HG02943 (cell line): Measurements from ENCODE around the gene TRIM46.
A peak's percentile ranks its signal among the peaks of the same experiment; 100 is the strongest.
"Not testable (repeated sequence)": the region's sequence is repeated elsewhere in the genome, so short reads cannot be mapped to it uniquely, and the experiment has no call there.

Experiments
- ATAC-seq: cut with Tn5 transposase; IDR thresholded peaks from one replicate; pipeline ENCODE4 v1.9.1; 2021; ENCODE audit warnings: mild to moderate bottlenecking, low read depth, moderate library complexity; ENCODE audit not compliant: unreplicated experiment

Gene TRIM46

GRCh38 chr1:155225404-155225759 lies 51.7 kb downstream of the TRIM46 start:
- not testable (repeated sequence) for ATAC-seq

DNA sequence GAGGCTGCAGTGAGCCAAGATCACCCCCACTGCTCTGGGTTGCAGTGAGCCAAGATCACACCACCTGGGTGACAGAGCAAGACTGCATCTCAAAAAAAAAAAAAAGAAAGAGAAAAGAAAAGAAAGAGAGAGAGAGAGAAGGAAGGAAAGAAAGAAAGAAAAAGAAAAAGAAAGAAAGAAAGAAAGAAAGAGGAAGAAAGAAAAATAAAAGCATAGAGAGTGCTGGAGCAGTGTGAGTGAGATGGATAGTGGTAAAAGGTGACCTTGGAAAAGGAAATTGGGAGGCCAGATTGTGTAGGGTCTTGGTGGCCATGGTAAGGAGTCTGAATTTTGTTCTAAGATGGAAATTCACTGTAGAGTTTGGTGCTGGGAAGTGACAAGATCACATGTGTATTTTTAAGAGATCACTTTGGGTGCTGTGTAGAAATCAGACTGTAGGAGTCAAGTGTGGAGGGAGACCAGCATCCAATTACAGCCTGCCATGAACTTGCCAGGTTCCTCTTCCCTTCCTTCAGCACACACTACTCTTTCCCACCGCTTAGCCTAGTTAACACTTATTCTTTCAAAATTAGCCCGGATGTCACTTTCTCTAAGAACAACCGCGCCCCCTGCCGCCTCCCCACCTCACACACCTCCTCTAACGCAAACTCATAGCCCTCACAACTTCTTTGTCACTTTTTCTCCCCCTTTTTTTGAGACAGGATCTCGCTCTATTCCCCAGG lies 52.7 kb downstream of the TRIM46 start:
- no peak for ATAC-seq

- no peak for ATAC-seq
Observed at GRCh38 chr1:155226910-155227260, 53.2 kb downstream of the TRIM46 start.

DNA sequence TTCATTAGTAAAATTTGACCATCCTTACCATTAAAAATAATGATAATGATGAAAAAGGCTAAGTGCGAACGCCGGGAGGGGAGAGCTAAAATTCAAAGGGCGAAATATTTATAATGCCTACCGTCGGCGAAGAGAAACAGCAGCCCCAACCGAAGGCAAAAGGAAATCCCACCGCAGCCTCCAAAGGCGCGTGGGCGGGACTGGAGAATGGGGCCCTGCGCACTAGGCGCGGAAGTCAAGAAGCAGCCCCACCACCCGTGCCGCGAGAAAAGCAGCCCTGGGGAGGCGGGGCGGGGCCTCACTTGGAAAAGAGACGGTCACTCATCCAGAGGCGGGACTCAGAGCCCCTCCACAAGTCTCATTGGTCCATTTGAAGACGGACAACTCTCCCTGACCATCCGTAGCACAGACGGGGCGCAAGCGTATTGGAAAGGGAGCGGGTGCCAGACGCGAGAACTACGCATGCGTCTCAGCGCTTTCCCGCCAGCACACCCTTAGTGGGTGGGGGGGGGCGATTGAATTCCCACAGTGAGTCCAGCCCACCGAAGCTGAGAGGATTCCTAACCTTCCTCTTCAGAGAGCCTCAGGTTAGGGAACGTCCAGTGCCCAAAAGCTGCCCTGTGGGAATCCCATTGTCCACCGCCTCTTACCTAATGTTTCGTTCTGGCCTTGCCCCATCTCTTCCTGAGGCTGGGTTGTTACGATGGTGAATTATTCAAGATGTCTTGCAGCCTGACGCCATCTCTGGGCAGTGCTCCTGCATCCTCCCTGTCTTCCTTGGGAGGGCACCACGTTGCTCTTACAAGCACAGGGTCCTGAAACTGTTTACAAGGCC lies 53.8 kb downstream of the TRIM46 start:
- ATAC-seq = peak; percentile 96

DNA sequence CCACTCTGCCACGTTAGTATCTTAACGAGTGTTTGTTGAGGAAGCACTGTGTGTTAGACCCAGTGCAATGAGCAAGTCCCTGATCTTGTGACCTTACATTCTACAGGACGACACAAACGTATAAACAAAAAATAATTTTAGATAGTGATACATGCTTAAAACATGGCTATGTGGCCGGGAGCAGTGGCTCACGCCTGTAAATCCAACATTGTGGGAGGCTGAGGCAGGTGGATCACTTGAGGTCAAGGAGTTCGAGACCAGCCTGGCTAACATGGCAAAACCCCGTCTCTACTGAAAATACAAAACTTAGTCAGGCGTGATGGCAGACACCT lies 54.4 kb downstream of the TRIM46 start:
- ATAC-seq = peak; percentile 3

DNA sequence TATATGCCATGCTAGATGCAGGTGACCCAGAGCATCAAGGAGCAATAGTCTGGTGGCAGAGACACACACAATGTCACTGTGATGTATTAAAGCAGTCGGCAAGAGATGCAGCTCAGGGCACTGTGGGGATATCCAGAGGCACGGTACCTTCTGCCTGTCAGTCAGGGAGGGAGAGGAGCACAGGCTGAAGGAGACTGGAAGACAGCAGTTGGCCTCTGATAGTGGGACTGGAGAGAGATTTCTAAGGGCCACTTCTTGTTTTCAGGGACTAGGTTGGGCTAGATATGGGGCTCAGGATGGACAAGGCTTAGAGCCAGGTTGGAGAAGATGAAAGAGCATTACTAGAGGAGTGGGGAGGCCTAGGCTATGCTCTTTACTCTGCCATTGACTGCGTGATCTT lies 57.7 kb downstream of the TRIM46 start:
- ATAC-seq = not testable (repeated sequence)

DNA sequence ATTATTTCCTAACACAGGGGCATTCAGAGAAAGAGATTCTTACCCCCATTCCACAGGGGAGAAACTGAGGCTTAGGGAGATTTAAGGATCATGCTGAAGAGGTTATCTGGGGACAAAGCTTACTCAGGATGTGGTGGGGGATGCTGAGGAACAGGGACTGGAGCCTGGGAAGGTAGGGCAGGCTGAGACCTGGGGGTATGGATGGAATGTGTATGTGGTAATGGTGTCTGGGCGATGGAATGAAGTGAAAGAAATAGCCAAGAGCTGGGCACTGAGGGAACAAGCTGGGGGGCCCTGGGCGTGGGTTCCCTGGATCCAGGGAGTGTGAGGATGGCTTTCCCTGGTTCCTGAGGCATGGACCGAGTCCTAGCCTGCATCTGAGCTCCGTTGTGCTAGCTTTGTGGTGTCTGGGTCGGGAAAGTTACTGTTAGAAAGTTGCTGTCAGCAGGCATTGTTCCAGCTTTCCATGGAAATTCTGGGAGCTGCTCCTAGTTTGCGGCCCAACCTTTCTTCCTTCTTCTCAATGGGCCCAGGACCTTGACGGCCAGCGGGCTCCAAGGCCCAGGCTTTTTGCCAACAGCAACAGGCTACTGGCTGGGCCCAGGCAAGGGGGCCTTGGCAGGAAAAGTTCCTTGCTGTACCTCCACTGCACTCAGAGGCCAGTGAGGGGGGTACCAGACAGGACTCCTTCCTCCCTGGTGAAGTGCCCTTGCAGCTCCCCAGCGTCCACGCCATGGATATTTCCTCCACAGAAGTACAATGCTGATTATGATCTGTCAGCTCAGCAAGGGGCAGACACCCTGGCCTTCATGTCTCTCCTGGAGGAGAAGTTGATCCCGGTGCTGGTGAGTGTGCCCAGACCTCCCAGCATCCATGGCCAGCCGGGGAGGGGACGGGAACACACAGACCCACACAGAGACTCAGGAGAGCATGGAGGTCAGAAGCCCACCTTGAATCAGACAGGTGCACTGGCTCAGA lies 58.6 kb downstream of the TRIM46 start:
- ATAC-seq = not testable (repeated sequence)

DNA sequence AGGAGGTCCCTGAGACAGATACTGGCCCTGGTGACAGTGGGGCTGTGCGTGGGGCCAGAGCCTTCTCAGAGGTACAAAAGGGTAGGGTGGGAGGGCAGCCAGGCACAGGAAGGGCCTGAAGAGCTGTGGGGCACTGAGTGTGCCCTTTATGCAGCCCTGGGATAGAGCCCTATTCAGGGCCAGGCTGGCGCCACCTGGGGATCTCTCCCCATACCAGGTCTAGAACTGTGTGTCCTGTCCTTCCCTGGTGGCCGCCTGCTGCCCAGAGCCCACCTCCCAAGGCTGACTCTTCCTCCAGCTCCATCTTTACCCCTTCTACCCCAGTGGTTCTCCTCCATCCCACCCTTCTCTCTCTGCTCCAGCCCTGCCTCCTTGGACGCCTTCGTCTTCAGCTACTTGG lies 59.9 kb downstream of the TRIM46 start:
- ATAC-seq = not testable (repeated sequence)
